Measurements from ENCODE around the gene ORM2.
"Not testable (repeated sequence)": the region's sequence is repeated elsewhere in the genome, so short reads cannot be mapped to it uniquely, and the experiment has no call there.

ORM2 gene

GRCh38 chr9:114332474-114333040 lies 2.9 kb downstream of the ORM2 start:
- not testable (repeated sequence) for DNase-seq

GRCh38 chr9:114333718-114334117 lies 4.0 kb downstream of the ORM2 start:
- DNase-seq, result not testable (repeated sequence)

GRCh38 chr9:114334490-114334889 lies 4.8 kb downstream of the ORM2 start:
- no peak for DNase-seq

- DNase-seq, result no peak
Observed at GRCh38 chr9:114335745-114336144, 6.1 kb downstream of the ORM2 start.

- no peak for DNase-seq
Observed at GRCh38 chr9:114336157-114336556, 6.5 kb downstream of the ORM2 start.

GRCh38 chr9:114336699-114337395 lies 7.2 kb downstream of the ORM2 start:
- no peak for DNase-seq

- DNase-seq, result no peak
Observed at GRCh38 chr9:114338187-114338586, 8.5 kb downstream of the ORM2 start.

- DNase-seq, result peak in 4 of 14 donors; percentile 5 to 54 (median 12)
Observed at GRCh38 chr9:114339130-114339908, 9.7 kb downstream of the ORM2 start.

GRCh38 chr9:114341152-114341830 lies 11.6 kb downstream of the ORM2 start:
- DNase-seq, result no peak

GRCh38 chr9:114341991-114342390 lies 12.3 kb downstream of the ORM2 start:
- DNase-seq, result no peak

GRCh38 chr9:114342755-114343440 lies 13.2 kb downstream of the ORM2 start:
- DNase-seq, result no peak

GRCh38 chr9:114343471-114344187 lies 14.0 kb downstream of the ORM2 start:
- no peak for DNase-seq

GRCh38 chr9:114344188-114344566 lies 14.5 kb downstream of the ORM2 start:
- no peak for DNase-seq

GRCh38 chr9:114344692-114345091 lies 15.0 kb downstream of the ORM2 start:
- no peak for DNase-seq

- DNase-seq, result no peak
Observed at GRCh38 chr9:114345493-114346065, 15.9 kb downstream of the ORM2 start.

GRCh38 chr9:114346146-114346545 lies 16.5 kb downstream of the ORM2 start:
- no peak for DNase-seq

- DNase-seq, result peak in 12 of 14 donors; percentile 5 to 70 (median 54)
Observed at GRCh38 chr9:114347675-114348074, 18.0 kb downstream of the ORM2 start.

GRCh38 chr9:114348261-114348905 lies 18.7 kb downstream of the ORM2 start:
- DNase-seq, result no peak

- peak in 8 of 14 donors; percentile 27 to 82 (median 46) for DNase-seq
Observed at GRCh38 chr9:114348906-114349482, 19.3 kb downstream of the ORM2 start.

GRCh38 chr9:114349713-114350480 lies 20.2 kb downstream of the ORM2 start:
- DNase-seq, result no peak

Measured in C1 segment of cervical spinal cord (tissue), 14 donors.